GM12891 (cell line): Measurements from ENCODE around the gene ADCY2.

ENCODE experiments used
- DNase-seq: peaks from one replicate; pipeline ENCODE4 v3.0.0; 2011; ENCODE audit warnings: low spot score; ENCODE audit not compliant: insufficient read length
- FAIRE-seq: peaks from 2 replicates; lab custom pipeline; 2011; peaks lifted over from hg19 to GRCh38; lab: Jason Lieb, UNC
- PAX5 ChIP-seq: IDR thresholded peaks from 2 replicates; pipeline ENCODE4 v1.6.1; 2011; ENCODE audit warnings: low read length, moderate library complexity, mild to moderate bottlenecking; ENCODE audit not compliant: insufficient read depth, severe bottlenecking
- POLR2A ChIP-seq: IDR thresholded peaks from 2 replicates; pipeline ENCODE4 v1.6.1; 2011; ENCODE audit warnings: low read depth, low read length, control low read depth
- POLR2AphosphoS5 ChIP-seq: IDR thresholded peaks from 2 replicates; pipeline ENCODE4 v1.6.1; 2011; ENCODE audit warnings: low read depth, low read length, control low read depth
- POU2F2 ChIP-seq: IDR thresholded peaks from 2 replicates; pipeline ENCODE4 v1.6.1; 2011; ENCODE audit warnings: low read depth, mild to moderate bottlenecking, control low read depth, low read length, moderate library complexity
- SPI1 ChIP-seq: IDR thresholded peaks from 2 replicates; pipeline ENCODE4 v1.6.1; 2011; ENCODE audit warnings: low read depth, low read length, control low read depth
- TAF1 ChIP-seq: IDR thresholded peaks from 2 replicates; pipeline ENCODE4 v1.6.1; 2011; ENCODE audit warnings: low read depth, low read length, control low read depth

ADCY2 gene

GRCh38 chr5:7679663-7680062 lies 283.7 kb downstream of the ADCY2 start:
- FAIRE-seq = no peak
- DNase-seq = no peak
- TF ChIP-seq TAF1 (no peak), PAX5 (no peak), SPI1 (no peak), POLR2A (no peak), POU2F2 (no peak), POLR2AphosphoS5 (no peak)

- TF ChIP-seq PAX5 (no peak), POLR2A (no peak), POU2F2 (no peak), POLR2AphosphoS5 (no peak), TAF1 (no peak), SPI1 (no peak)
- FAIRE-seq = no peak
- DNase-seq = no peak
These were observed 284.3 kb downstream of the ADCY2 start for GRCh38 chr5:7680260-7680659.

- TF ChIP-seq POU2F2 = no peak
- TF ChIP-seq TAF1 = no peak
- no peak for TF ChIP-seq SPI1
- TF ChIP-seq POLR2A = no peak
- TF ChIP-seq POLR2AphosphoS5 = no peak
- no peak for TF ChIP-seq PAX5
- FAIRE-seq = no peak
- no peak for DNase-seq
These were observed 286.4 kb downstream of the ADCY2 start for GRCh38 chr5:7682379-7682778.

GRCh38 chr5:7683753-7684152 lies 287.8 kb downstream of the ADCY2 start:
- no peak for TF ChIP-seq SPI1
- no peak for TF ChIP-seq POU2F2
- FAIRE-seq (no peak), DNase-seq (no peak)

GRCh38 chr5:7684826-7685225 lies 288.9 kb downstream of the ADCY2 start:
- DNase-seq (no peak), FAIRE-seq (no peak)
- TF ChIP-seq SPI1 (no peak), POLR2AphosphoS5 (no peak), POLR2A (no peak), TAF1 (no peak), POU2F2 (no peak), PAX5 (no peak)

GRCh38 chr5:7686794-7687193 lies 290.9 kb downstream of the ADCY2 start:
- no peak for DNase-seq
- TF ChIP-seq POLR2AphosphoS5 (no peak), POLR2A (no peak), TAF1 (no peak), POU2F2 (no peak)
- FAIRE-seq = no peak

- FAIRE-seq = no peak
- no peak for DNase-seq
- no peak for TF ChIP-seq POLR2A
- TF ChIP-seq POLR2AphosphoS5 = no peak
- no peak for TF ChIP-seq POU2F2
- TF ChIP-seq SPI1 = no peak
- TF ChIP-seq TAF1 = no peak
- TF ChIP-seq PAX5 = no peak
These were observed 294.6 kb downstream of the ADCY2 start for GRCh38 chr5:7690557-7690956.

GRCh38 chr5:7705261-7705660 lies 309.3 kb downstream of the ADCY2 start:
- FAIRE-seq (no peak), DNase-seq (no peak)
- TF ChIP-seq POU2F2 (no peak), PAX5 (no peak), POLR2AphosphoS5 (no peak), SPI1 (no peak), TAF1 (no peak), POLR2A (no peak)

GRCh38 chr5:7705736-7706135 lies 309.8 kb downstream of the ADCY2 start:
- TF ChIP-seq SPI1 (no peak), POLR2A (no peak)
- no peak for DNase-seq
- no peak for FAIRE-seq

- TF ChIP-seq POLR2A = no peak
- no peak for TF ChIP-seq PAX5
- TF ChIP-seq POLR2AphosphoS5 = no peak
- no peak for TF ChIP-seq SPI1
- no peak for TF ChIP-seq TAF1
- no peak for TF ChIP-seq POU2F2
- no peak for FAIRE-seq
- DNase-seq = no peak
These were observed 310.3 kb downstream of the ADCY2 start for GRCh38 chr5:7706256-7706655.

- FAIRE-seq = no peak
- DNase-seq = no peak
- TF ChIP-seq PAX5 (no peak), SPI1 (no peak), TAF1 (no peak), POU2F2 (no peak), POLR2AphosphoS5 (no peak), POLR2A (no peak)
These were observed 318.2 kb downstream of the ADCY2 start for GRCh38 chr5:7714119-7714518.
